GM21825 (cell line): ENCODE results near the gene CST9.

Experiments
- ATAC-seq: cut with Tn5 transposase; IDR thresholded peaks from one replicate; pipeline ENCODE4 v1.9.1; 2021; ENCODE audit warnings: mild to moderate bottlenecking, moderate library complexity; ENCODE audit not compliant: unreplicated experiment

The CST9 gene

GRCh38 chr20:23605867-23606651 is at the start of gene CST9:
TSS of gene CST9 (minus strand) at chr20:23605917. CDS start at chr20:23605864, 53 bp downstream.
- no peak for ATAC-seq

DNA sequence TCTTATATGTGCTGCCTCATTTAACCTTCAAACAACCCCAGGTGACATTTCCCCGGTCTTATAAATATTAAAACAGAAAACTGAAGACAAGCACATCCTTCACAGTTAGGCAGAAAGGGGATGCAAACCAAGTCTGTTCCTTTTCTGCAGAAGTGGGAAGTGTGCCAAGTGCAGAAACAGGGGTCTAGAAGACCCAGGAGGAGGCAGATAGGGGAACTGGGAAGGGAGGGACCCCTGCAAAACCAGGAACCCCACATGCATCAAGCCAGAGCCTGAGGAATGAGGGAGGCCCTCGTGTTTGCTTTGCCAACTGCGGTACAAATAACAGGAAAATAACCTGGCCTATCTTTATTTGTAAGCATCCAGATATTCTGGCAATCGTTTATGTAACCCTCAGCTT is 49.0 kb upstream of the CST9 start:
- ATAC-seq: no peak

GRCh38 chr20:23654000-23654399 is 48.3 kb upstream of the CST9 start:
- no peak for ATAC-seq

GRCh38 chr20:23653400-23653938 is 47.8 kb upstream of the CST9 start:
- no peak for ATAC-seq

- ATAC-seq: no peak
Measured at GRCh38 chr20:23652926-23653325, 47.2 kb upstream of the CST9 start.

GRCh38 chr20:23652371-23652770 is 46.7 kb upstream of the CST9 start:
- ATAC-seq: no peak

GRCh38 chr20:23651117-23651516 is 45.4 kb upstream of the CST9 start:
- ATAC-seq: no peak

DNA sequence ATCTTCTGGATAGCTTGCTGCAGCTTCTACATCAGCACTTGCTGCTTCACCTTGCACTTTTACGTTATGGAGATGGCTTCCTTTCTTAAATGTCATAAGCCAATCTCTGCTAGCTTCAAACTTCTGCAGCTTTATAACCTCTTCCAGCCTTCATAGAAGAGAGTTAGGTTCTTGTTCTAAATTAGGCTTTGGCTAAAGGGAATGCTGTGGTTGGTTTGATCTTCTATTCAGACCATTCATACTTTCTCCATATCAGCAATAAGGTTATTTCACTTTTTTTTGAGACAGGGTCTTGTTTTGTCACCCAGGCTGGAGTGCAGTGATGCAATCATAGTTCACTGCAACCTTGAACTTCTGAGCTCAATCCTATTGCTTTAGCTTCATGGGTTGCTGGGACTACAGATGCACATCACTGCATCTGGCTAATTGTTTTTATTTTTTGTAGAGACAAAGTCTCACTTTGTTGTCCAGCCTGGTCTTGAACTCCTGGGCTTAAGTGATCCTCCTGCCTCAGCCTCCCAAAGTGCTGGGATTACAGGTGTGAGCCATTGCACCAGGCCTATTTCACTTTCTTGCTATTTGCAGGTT is 44.2 kb upstream of the CST9 start:
- ATAC-seq: no peak

- ATAC-seq: no peak
Measured at GRCh38 chr20:23649242-23649641, 43.5 kb upstream of the CST9 start.

DNA sequence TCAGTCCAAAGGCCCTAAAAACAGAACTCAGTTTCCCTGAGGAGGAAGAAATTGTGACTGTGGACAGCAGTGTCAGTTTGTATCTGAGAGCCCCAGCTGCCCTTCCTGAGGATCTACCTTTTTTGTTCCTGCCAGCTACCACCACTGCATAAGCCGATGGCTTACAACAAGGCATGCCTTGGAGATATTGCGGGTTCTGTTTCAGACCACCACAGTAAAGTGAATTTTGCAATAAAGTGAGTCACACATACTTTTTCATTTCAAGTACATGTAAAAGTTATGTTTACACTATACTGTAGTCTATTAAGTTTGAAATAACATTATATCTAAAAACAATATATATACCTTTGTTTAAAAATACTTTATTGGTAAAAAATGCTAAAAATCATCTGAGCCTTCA is 41.6 kb upstream of the CST9 start:
- no peak for ATAC-seq

DNA sequence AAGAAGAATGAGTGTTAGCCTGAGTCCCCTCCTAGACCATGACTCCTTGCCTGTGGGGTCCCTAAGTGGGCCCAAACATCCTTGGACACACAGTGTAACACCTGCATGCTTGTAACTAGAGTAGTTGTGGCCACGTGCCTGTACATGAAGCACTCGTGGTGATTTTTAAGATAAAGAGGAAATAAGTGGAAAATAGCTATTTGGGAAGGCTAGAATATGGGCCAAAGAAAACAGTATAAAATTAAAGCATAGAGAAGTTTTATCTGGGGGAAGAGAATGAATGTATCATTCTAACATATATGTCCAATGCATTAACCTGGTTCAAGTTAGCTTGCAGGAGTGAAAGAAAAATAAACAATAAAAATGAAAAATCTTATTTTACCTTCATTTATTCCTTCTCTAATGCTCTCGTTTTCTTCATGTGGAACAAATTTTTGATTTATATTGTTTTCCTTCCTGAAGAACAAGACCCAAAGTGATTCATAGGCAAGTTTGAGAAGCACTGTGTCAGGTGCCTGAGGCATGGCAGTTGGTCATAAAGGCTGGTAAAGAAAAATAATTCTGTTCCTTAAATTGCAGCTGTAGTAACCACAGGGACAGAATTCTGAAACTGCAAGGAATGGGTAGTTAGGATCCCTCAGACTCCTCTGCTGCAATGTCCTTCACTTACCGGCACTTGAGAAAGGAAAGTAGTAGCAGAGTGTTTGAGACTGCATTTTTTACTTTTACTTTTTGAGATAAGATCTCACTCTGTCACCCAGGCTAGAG is 40.6 kb upstream of the CST9 start:
- no peak for ATAC-seq

DNA sequence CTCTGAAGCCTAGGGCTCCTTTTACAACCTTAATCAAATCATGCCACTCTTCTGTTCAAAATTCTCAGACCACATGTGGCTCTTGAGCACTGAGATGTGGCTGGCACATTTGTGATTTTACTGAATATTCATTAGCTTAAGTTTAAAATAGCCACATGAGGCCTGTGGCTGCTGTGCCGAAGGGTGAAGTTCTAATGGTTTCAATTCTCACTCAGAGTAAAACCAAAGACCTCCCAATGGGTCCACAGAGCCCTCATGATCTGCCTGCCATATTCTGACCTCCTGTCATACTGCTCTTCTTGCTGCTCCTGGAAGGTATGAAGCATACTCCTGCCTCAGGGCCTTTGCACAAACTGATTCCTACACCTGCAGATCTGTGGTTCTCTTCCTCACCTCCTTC is 39.9 kb upstream of the CST9 start:
- ATAC-seq: no peak

DNA sequence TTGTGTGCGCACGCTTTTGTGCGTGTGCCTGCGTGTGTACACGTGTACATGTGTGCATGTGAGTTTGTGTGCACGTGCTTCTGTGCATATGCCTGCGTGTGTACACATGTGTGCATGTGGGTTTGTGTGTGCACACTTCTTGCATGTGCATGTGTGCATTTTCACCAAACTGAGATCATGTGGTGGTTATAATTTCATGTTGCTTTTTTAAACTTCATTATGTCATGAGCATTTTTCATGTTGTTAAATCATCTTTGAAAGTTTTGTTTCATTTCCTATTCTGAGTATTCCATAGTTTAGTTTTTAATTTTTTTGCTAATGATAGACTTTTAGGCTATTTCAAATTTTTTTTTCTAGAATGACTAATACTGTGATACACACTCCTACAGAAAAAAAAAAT is 38.4 kb upstream of the CST9 start:
- no peak for ATAC-seq

DNA sequence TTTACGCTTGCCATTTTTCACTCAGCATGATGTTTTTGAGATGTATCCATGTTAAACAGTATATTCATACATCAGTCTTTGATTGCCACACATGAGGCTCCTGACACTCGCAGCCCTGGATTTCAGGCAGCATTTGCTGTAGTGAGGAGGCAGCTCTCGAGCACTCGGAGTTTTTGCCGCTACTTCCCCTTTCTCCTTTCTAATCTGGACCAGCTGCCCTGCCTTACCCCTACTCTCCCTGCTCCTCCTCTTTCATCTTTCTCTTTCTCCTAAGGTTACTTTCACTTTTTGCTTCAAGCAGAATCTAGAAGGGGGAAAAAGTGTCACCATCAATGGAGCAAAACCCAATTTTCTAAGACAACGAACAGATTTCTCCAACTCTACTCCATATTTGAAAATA is 37.9 kb upstream of the CST9 start:
- no peak for ATAC-seq

- ATAC-seq: no peak
Measured at GRCh38 chr20:23641936-23642751, 36.4 kb upstream of the CST9 start.

DNA sequence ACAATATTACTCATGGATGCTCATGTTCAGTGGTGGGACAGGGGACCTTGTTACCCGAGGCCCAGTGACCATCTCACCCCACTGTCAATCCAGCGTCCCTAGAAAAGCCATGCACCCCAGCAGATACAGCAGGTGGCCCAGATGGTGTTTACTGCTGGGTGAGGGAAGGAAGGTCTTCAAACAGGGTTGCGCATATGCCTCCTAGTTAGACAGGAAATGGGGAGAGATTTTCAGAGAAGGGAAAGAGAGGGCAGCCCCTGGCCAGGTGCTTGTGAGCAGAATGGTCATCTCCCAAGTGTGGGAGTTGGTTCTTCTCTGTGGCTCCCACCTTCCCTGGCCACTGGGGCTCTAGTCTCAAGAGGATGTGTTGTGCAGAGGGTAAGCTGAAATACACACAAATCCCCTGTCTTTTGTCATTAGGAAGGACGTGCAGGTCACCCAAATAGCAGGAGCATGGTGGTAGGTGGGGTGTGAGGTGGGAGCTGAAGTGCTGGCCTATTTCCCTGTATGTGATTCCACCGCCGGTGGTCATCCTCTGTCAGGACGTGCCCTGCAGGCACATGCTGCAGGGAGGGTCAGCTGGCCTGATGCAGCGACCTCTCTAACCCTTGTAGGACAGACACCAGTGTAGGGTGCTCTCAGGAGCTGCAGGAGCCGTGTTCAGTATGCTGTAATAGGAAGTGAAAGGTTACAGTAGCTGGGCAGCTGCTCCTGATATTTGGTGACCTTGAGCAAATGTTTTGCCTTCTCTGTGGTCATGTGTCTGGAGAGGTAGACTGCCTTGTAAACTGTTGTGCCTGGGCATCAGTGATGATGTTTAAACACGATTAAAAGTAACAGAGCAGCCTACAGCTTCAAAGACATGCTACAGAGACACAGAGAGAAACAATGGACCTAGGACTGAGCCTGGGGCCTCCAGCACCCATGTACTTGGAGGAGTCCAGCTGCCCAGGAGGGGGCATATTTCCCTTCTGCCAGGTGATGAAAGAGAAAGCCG is 35.3 kb upstream of the CST9 start:
- no peak for ATAC-seq

DNA sequence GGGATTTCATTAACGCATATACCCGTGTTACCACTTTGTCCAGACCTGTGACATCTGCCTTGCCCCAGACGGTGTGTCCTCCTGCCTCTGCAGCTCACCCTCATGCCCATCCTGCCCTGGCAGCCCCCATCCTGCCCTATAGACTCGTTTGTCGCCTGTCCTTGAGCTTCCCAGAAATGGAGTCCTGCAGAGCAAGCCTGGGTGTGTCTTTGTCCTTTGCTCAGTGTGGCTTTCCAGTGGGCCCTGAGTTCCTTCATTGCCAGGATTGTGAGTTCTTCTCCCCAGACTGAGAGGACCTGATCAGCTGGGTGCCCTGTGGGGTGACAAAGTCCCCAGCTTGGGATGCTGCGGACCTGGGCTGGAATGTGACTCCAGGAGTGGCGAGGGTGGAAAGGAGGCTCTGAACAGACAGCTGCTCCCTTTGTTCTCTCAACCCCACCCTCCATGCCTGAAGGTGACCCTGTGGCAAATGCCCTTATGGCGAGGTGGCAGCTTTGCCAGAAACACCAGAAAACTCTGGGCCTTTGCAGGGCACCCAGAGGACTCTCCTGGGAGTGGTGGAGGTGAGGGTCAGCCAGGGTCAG is 34.4 kb upstream of the CST9 start:
- no peak for ATAC-seq

GRCh38 chr20:23639490-23639958 is 33.8 kb upstream of the CST9 start:
- no peak for ATAC-seq

DNA sequence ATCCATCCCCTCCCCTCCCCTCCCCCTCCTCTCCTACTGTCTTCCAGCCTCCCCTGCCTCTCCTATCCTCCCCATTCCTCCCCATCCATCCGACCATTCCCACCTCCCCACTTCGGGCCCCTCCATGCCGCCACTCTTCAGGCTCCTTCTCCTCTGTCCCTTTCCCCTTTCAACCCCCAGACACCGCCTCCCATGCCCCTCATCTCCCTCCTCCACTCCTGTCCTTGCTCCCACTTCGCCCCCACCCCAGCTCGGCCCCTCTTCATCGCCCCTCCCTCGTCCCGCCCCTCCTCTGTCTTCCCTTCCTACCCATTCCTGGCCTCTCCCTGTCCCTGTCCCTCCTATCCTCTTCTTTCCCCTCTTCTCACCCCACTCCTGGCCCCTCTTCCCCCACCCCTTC is 32.6 kb upstream of the CST9 start:
- ATAC-seq: no peak
